PC-9 (cell line): ENCODE data around the gene CSN3. TPM values are rescaled to one million over a fixed set of nuclear protein-coding genes. Genes with fewer than 3 reads are reported as not detected.

ENCODE experiments used
- BruUV-seq: library from RNA; stranded (reverse); fragments of 400-500 nt; replicated peaks from 2 replicates; lab custom pipeline; 2021; lab: Mats Ljungman, UMichigan
- CTCF ChIA-PET: fragments of 300-600 bp; sonication (Branson Sonifier 250); formaldehyde crosslinking; loops from one replicate; lab custom pipeline; 2022; ENCODE audit warnings: antibody characterized with exemption; lab: Charles Lee
- POLR2A ChIA-PET: fragments of 300-600 bp; sonication (Branson Sonifier 250); formaldehyde crosslinking; loops from one replicate; lab custom pipeline; 2022; ENCODE audit warnings: antibody characterized with exemption; ENCODE audit not compliant: unreplicated experiment; lab: Charles Lee
- DNase-seq, 2 experiments: peaks; one replicate each; pipeline versions ENCODE4 v3.0.0 to v3.0.0-alpha.2; 2015 to 2022; ENCODE audit warnings: mixed read lengths in 1 of 2
- H2AFZ ChIP-seq: fragments of 200-600 bp; sonication (generic); 2 replicates; pipeline ENCODE4 v1.8.1; 2017; ENCODE audit warnings: antibody characterized with exemption
- H3F3A ChIP-seq: fragments of 200-600 bp; sonication (generic); 2 replicates; pipeline ENCODE4 v1.8.1; 2017; ENCODE audit warnings: antibody characterized with exemption, mild to moderate bottlenecking, low read depth; ENCODE audit not compliant: insufficient read depth
- H3K27ac ChIP-seq: fragments of 200-600 bp; sonication (generic); 2 replicates; pipeline ENCODE4 v1.6.1; 2016; ENCODE audit warnings: mixed run types
- H3K27me3 ChIP-seq: fragments of 200-600 bp; sonication (generic); 2 replicates; pipeline ENCODE4 v1.6.1; 2016; ENCODE audit warnings: low read depth, mixed run types; ENCODE audit not compliant: insufficient read depth
- H3K36me3 ChIP-seq: fragments of 200-600 bp; sonication (generic); 2 replicates; pipeline ENCODE4 v1.6.1; 2016; ENCODE audit warnings: low read depth, mixed run types
- H3K4me1 ChIP-seq: fragments of 200-600 bp; sonication (generic); replicated peaks from 2 replicates; pipeline ENCODE4 v1.6.1; 2016; ENCODE audit warnings: mixed run types; ENCODE audit not compliant: insufficient read depth
- H3K4me2 ChIP-seq: fragments of 200-600 bp; sonication (generic); 2 replicates; pipeline ENCODE4 v1.6.1; 2017; ENCODE audit warnings: mixed run types
- H3K4me3 ChIP-seq: fragments of 200-600 bp; sonication (generic); 2 replicates; pipeline ENCODE4 v1.6.1; 2016; ENCODE audit warnings: mixed run types
- H3K79me2 ChIP-seq: fragments of 200-600 bp; sonication (generic); 2 replicates; pipeline ENCODE4 v1.6.1; 2017; ENCODE audit warnings: low read depth, mixed run types
- H3K9me2 ChIP-seq: fragments of 200-600 bp; sonication (generic); 2 replicates; pipeline ENCODE4 v1.8.1; 2017; ENCODE audit warnings: mild to moderate bottlenecking; ENCODE audit not compliant: insufficient read depth
- H3K9me3 ChIP-seq: fragments of 200-600 bp; sonication (generic); 2 replicates; pipeline ENCODE4 v1.8.1; 2016; ENCODE audit warnings: low read depth; ENCODE audit not compliant: insufficient read depth
- H4K20me1 ChIP-seq: fragments of 200-600 bp; sonication (generic); 2 replicates; pipeline ENCODE4 v1.8.1; 2017; ENCODE audit not compliant: insufficient read depth
- EZH2 ChIP-seq: fragments of 200-600 bp; sonication (generic); IDR thresholded peaks from 2 replicates; pipeline ENCODE4 v1.8.0; 2017; ENCODE audit warnings: antibody characterized with exemption, low read depth
- intact Hi-C: fragments of 100-400 bp; cut with micrococcal nuclease; formaldehyde crosslinking; loops from one replicate; pipeline ENCODE4 v1.10.0; 2022; ENCODE audit not compliant: unreplicated experiment
- total RNA-seq: library from RNA; stranded (reverse); gene quantifications from 2 replicates; pipeline ENCODE4 v1.2.3, GENCODE V29; 2021
- TF ChIP-seq, protein P1 (sequence below): fragments of 200-600 bp; sonication (generic); conservative IDR thresholded peaks from 2 replicates; pipeline ENCODE4 v1.6.1; 2017; ENCODE audit warnings: mixed run types, antibody characterized with exemption, mild to moderate bottlenecking, moderate library complexity

Gene CSN3
- total RNA-seq, 1 experiment from 2014 or later, result not detected

DNA sequence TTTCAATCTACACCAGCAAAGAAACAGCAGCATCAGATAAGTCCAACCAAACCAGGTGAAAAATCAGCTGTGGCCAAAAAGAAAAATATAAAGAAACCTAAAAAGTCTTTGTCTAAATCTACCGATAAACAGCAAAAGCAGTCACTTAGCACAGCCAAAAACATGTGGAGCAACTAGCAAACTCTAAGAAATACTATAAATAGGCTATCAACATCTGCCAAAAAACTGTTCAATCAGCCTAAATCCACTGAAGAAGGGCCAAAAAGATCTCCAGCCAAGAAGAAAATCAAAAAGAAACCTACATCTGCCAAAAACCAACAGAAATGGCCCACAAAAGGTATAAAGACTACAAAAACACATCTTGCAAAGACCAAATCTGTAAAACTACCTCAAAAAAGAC lies 55.7 kb downstream of the CSN3 start:
- Histone ChIP-seq H3K27ac (no peak overlapping the region), H3K27me3 (no peaks in the 10 kb centered on the region), H3K36me3 (no peaks in the 10 kb centered on the region), H3K79me2 (no peaks in the 10 kb centered on the region), H3K9me2 (no peaks in the 10 kb centered on the region), H3F3A (no peaks in the 10 kb centered on the region), H4K20me1 (no peaks in the 10 kb centered on the region), H3K4me1 (no peaks in the 10 kb centered on the region), H2AFZ (no peak overlapping the region), H3K4me3 (no peak overlapping the region), H3K9me3 (no peaks in the 10 kb centered on the region), H3K4me2 (no peak overlapping the region)
- ChIA-PET POLR2A (no interaction called here), CTCF (no interaction called here)
- intact Hi-C loops, result no loop called here
- TF ChIP-seq, protein P1, sequence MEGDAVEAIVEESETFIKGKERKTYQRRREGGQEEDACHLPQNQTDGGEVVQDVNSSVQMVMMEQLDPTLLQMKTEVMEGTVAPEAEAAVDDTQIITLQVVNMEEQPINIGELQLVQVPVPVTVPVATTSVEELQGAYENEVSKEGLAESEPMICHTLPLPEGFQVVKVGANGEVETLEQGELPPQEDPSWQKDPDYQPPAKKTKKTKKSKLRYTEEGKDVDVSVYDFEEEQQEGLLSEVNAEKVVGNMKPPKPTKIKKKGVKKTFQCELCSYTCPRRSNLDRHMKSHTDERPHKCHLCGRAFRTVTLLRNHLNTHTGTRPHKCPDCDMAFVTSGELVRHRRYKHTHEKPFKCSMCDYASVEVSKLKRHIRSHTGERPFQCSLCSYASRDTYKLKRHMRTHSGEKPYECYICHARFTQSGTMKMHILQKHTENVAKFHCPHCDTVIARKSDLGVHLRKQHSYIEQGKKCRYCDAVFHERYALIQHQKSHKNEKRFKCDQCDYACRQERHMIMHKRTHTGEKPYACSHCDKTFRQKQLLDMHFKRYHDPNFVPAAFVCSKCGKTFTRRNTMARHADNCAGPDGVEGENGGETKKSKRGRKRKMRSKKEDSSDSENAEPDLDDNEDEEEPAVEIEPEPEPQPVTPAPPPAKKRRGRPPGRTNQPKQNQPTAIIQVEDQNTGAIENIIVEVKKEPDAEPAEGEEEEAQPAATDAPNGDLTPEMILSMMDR, result no peak
- TF ChIP-seq EZH2, result no peak
- BruUV-seq, result no TSS peak
- DNase-seq, result no peak

DNA sequence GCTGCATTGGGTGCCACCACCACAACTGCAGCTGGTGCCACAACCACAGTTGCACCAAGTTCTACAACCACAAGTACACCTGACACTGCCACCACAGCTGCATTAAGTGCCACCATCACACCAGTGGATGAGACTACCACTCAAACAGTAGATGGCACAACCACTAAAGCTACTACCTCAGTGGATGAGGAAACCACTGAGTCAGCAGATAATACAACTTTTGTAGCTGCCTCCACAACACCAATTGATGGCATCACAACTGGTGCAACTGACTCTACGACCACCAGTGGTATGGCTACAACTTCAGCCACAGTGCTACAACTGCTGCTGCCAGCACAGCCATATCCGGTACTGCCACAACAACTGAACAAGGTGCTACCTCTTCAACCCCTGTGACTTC lies 57.2 kb downstream of the CSN3 start:
- no peak for DNase-seq
- H3K27me3 ChIP-seq, result no peaks in the 10 kb centered on the region
- BruUV-seq, result no TSS peak
- intact Hi-C loops, result no loop called here
- H3K9me3 ChIP-seq, result no peaks in the 10 kb centered on the region
- no peaks in the 10 kb centered on the region for H3F3A ChIP-seq
- no peak overlapping the region for H3K4me2 ChIP-seq
- H4K20me1 ChIP-seq, result no peaks in the 10 kb centered on the region
- ChIA-PET CTCF (no interaction called here), POLR2A (no interaction called here)
- no peak for TF ChIP-seq EZH2
- TF ChIP-seq, protein P1, result no peak
- H3K4me3 ChIP-seq, result no peak overlapping the region
- no peaks in the 10 kb centered on the region for H3K4me1 ChIP-seq
- H3K79me2 ChIP-seq, result no peaks in the 10 kb centered on the region
- H3K36me3 ChIP-seq, result no peaks in the 10 kb centered on the region
- H3K27ac ChIP-seq, result no peak overlapping the region
- no peak overlapping the region for H2AFZ ChIP-seq
- no peaks in the 10 kb centered on the region for H3K9me2 ChIP-seq

GRCh38 chr4:70300215-70300614 lies 57.8 kb downstream of the CSN3 start:
- H3K27me3 ChIP-seq, result no peaks in the 10 kb centered on the region
- TF ChIP-seq EZH2, result no peak
- TF ChIP-seq, protein P1, result no peak
- H3K4me1 ChIP-seq, result no peaks in the 10 kb centered on the region
- no peaks in the 10 kb centered on the region for H3K9me2 ChIP-seq
- CTCF ChIA-PET, result no interaction called here
- no peak for DNase-seq
- H3K4me3 ChIP-seq, result no peak overlapping the region
- no peak overlapping the region for H3K4me2 ChIP-seq
- no peak overlapping the region for H3K27ac ChIP-seq
- H3K9me3 ChIP-seq, result no peaks in the 10 kb centered on the region
- no peaks in the 10 kb centered on the region for H3K79me2 ChIP-seq
- intact Hi-C loops, result no loop called here
- BruUV-seq, result no TSS peak
- no peaks in the 10 kb centered on the region for H4K20me1 ChIP-seq
- no peaks in the 10 kb centered on the region for H3K36me3 ChIP-seq
- H3F3A ChIP-seq, result no peaks in the 10 kb centered on the region
- POLR2A ChIA-PET, result no interaction called here
- H2AFZ ChIP-seq, result no peak overlapping the region

Other genes with a start within 250 kb of the CSN3 start
- not detected in 2 replicates for gene STATH, start 246.6 kb upstream of the CSN3 start, total RNA-seq
- not detected in 2 replicates for gene HTN3, start 214.1 kb upstream of the CSN3 start, total RNA-seq
- gene HTN1, start 192.2 kb upstream of the CSN3 start, total RNA-seq, result not detected in 2 replicates
- not detected in 2 replicates for gene PRR27, start 88.4 kb upstream of the CSN3 start, total RNA-seq
- 0.70 TPM in 1 of 2 replicates, not detected in the other for gene ODAM, start 46.9 kb upstream of the CSN3 start, total RNA-seq
- gene FDCSP, start 16.5 kb upstream of the CSN3 start, total RNA-seq, result not detected in 2 replicates
- gene CABS1, start 92.4 kb downstream of the CSN3 start, total RNA-seq, result not detected in 2 replicates
- not detected in 2 replicates for gene SMR3A, start 118.2 kb downstream of the CSN3 start, total RNA-seq
- not detected in 2 replicates for gene SMR3B, start 140.5 kb downstream of the CSN3 start, total RNA-seq
- not detected in 2 replicates for gene OPRPN, start 155.3 kb downstream of the CSN3 start, total RNA-seq
- gene MUC7, start 229.6 kb downstream of the CSN3 start, total RNA-seq, result not detected in 2 replicates